Stomach smooth muscle (tissue), 2 donors: ENCODE results near the gene PPP1R3E.
A peak's percentile ranks its signal among the peaks of the same experiment; 100 is the strongest.

Experiments used
- H3K27ac ChIP-seq: one replicate; pipeline ENCODE4 v1.7.0; 2013; ENCODE audit warnings: mild to moderate bottlenecking, low read length, inconsistent platforms
- H3K27me3 ChIP-seq, 2 donors: one replicate each; pipeline ENCODE4 v1.7.0; 2013; ENCODE audit warnings: low read length in 2 of 2; ENCODE audit not compliant: insufficient read depth in 2 of 2, control insufficient read depth in 1 of 2
- H3K36me3 ChIP-seq, 2 donors: one replicate each; pipeline ENCODE4 v1.7.0; 2013; ENCODE audit warnings: low read length in 2 of 2; ENCODE audit not compliant: control insufficient read depth in 2 of 2, insufficient read depth in 2 of 2
- H3K4me1 ChIP-seq: one replicate; pipeline ENCODE4 v1.7.0; 2013; ENCODE audit warnings: low read length; ENCODE audit not compliant: control insufficient read depth, insufficient read depth
- H3K4me3 ChIP-seq, 2 donors: one replicate each; pipeline ENCODE4 v1.7.0; 2013; ENCODE audit warnings: low read length in 2 of 2
- H3K9ac ChIP-seq, 2 donors: one replicate each; pipeline ENCODE4 v1.7.0; 2013; ENCODE audit warnings: low read length in 2 of 2, mild to moderate bottlenecking in 1 of 2
- H3K9me3 ChIP-seq, 2 donors: one replicate each; pipeline ENCODE4 v1.7.0; 2013; ENCODE audit warnings: low read length in 2 of 2; ENCODE audit not compliant: control insufficient read depth in 2 of 2
- donor health status: healthy.
- donor health status: Pancreatic carcinoma.

PPP1R3E gene

GRCh38 chr14:23321572-23322547 is 19.2 kb upstream of the PPP1R3E start:
- Histone ChIP-seq H3K27ac (peak overlapping the region; percentile 67), H3K9me3 (no peaks in the 10 kb centered on the region), H3K4me1 (peaks cover 22% of the 10 kb centered on the region), H3K27me3 (no peaks in the 10 kb centered on the region), H3K9ac (peak overlapping the region; percentile 89 to 93), H3K36me3 (peaks cover 17 to 21% of the 10 kb centered on the region in 2 donors), H3K4me3 (peak overlapping the region; percentile 86 to 92)

- peaks cover 22% of the 10 kb centered on the region for H3K4me1 ChIP-seq
- H3K4me3 ChIP-seq: peak within 1 kb of the TSS; percentile 86 to 92
- H3K27me3 ChIP-seq: no peaks in the 10 kb centered on the region
Observed at GRCh38 chr14:23320584-23321571, 18.2 kb upstream of the PPP1R3E start, which contains the start of gene PABPN1. Gene PABPN1, plus strand, starts transcription at chr14:23321457. Its CDS starts 13 bp downstream, at chr14:23321470.

GRCh38 chr14:23319746-23320583 is 17.3 kb upstream of the PPP1R3E start:
- H3K36me3 ChIP-seq: peaks cover 17 to 20% of the 10 kb centered on the region in 2 donors
- peak overlapping the region; percentile 98 for H3K27ac ChIP-seq
- no peaks in the 10 kb centered on the region for H3K9me3 ChIP-seq
- peak overlapping the region; percentile 39 to 90 for H3K9ac ChIP-seq
- peak overlapping the region; percentile 48 to 80 for H3K4me3 ChIP-seq
- no peaks in the 10 kb centered on the region for H3K27me3 ChIP-seq
- H3K4me1 ChIP-seq: peaks cover 22% of the 10 kb centered on the region

More at GRCh38 chr14:23320584-23321571, 18.2 kb upstream of the PPP1R3E start, which contains the start of gene PABPN1:
- Histone ChIP-seq H3K9ac (peak within 1 kb of the TSS; percentile 90 to 93), H3K27ac (peak within 1 kb of the TSS; percentile 98), H3K9me3 (no peaks in the 10 kb centered on the region), H3K36me3 (peaks cover 17 to 21% of the 10 kb centered on the region in 2 donors)

GRCh38 chr14:23316300-23316699 is 13.6 kb upstream of the PPP1R3E start:
- H3K4me1 ChIP-seq: peaks cover 9% of the 10 kb centered on the region
- H3K27ac ChIP-seq: no peak overlapping the region
- H3K27me3 ChIP-seq: no peaks in the 10 kb centered on the region
- H3K9me3 ChIP-seq: no peaks in the 10 kb centered on the region
- no peaks in the 10 kb centered on the region for H3K36me3 ChIP-seq
- H3K4me3 ChIP-seq: no peak overlapping the region
- H3K9ac ChIP-seq: no peak overlapping the region

- Histone ChIP-seq H3K27me3 (no peaks in the 10 kb centered on the region), H3K4me3 (no peak overlapping the region), H3K9ac (no peak overlapping the region), H3K36me3 (peaks cover 20 to 27% of the 10 kb centered on the region in 2 donors), H3K9me3 (no peaks in the 10 kb centered on the region), H3K27ac (no peak overlapping the region), H3K4me1 (peaks cover 37% of the 10 kb centered on the region)
Observed at GRCh38 chr14:23310546-23310945, 7.9 kb upstream of the PPP1R3E start.

- H3K27ac ChIP-seq: no peak overlapping the region
- H3K27me3 ChIP-seq: no peaks in the 10 kb centered on the region
- H3K4me3 ChIP-seq: peak overlapping the region in 1 of 2 donors; percentile 40
- peak overlapping the region in 1 of 2 donors; percentile 38 for H3K9ac ChIP-seq
- peaks cover 38% of the 10 kb centered on the region for H3K4me1 ChIP-seq
- no peaks in the 10 kb centered on the region for H3K9me3 ChIP-seq
- H3K36me3 ChIP-seq: peaks cover 20 to 27% of the 10 kb centered on the region in 2 donors
Observed at GRCh38 chr14:23308721-23309445, 6.2 kb upstream of the PPP1R3E start.

GRCh38 chr14:23307687-23308644 is 5.3 kb upstream of the PPP1R3E start:
- Histone ChIP-seq H3K4me1 (peaks cover 42% of the 10 kb centered on the region), H3K36me3 (peaks cover 20 to 27% of the 10 kb centered on the region in 2 donors), H3K27me3 (no peaks in the 10 kb centered on the region), H3K4me3 (peak overlapping the region; percentile 94 to 97), H3K27ac (peak overlapping the region; percentile 88), H3K9ac (peak overlapping the region; percentile 94 to 97), H3K9me3 (no peaks in the 10 kb centered on the region)

GRCh38 chr14:23307146-23307530 is 4.5 kb upstream of the PPP1R3E start:
- peak overlapping the region; percentile 94 to 97 for H3K4me3 ChIP-seq
- no peaks in the 10 kb centered on the region for H3K9me3 ChIP-seq
- H3K9ac ChIP-seq: peak overlapping the region; percentile 94 to 97
- H3K36me3 ChIP-seq: peaks cover 20 to 27% of the 10 kb centered on the region in 2 donors
- peak overlapping the region; percentile 88 for H3K27ac ChIP-seq
- peaks cover 47% of the 10 kb centered on the region for H3K4me1 ChIP-seq
- H3K27me3 ChIP-seq: no peaks in the 10 kb centered on the region
